Renal cortex interstitium (tissue), 11 donors: Measurements from ENCODE around the gene MTREX. TPM values are rescaled to one million over a fixed set of nuclear protein-coding genes. Genes with fewer than 3 reads are reported as not detected.

Source experiments
- DNase-seq, 11 donors: peaks; one replicate each; pipeline ENCODE4 v3.0.0-alpha.2; 2013; ENCODE audit warnings: low read depth in 9 of 11, low spot score in 4 of 11; ENCODE audit errors: extremely low read depth in 1 of 11
- polyA plus RNA-seq, 3 donors: library from polyadenylated mRNA; unstranded; fragments of 120-200 nt; gene quantifications; one replicate each; pipeline ENCODE4 v1.2.1, GENCODE V29; 2013; ENCODE audit not compliant: insufficient read length in 3 of 3

MTREX gene
- polyA plus RNA-seq, 3 donors = 92.3 to 97.3 (median 97.2) TPM

DNA sequence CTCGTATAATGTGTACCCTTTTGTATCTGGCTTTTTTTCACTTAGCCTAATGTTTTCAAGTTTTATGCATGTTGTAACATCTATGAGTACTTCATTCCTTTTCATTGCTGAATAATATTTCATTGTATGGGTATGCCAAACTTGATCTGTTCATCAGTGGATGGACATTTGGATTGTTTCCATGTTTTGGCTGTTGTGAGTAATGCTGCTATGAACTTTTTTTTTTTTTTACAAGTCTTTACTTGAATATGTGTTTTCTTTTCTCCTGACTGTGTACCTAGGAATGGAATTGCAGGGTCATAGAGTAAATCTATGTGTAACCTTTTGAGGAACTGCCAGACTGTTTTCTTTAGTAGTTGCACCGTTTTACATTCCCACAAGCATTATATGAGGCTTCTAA, 52.4 kb downstream of the MTREX start:
- DNase-seq = no peak

- no peak for DNase-seq
Observed at GRCh38 chr5:55363856-55364255, 56.1 kb downstream of the MTREX start.

GRCh38 chr5:55364537-55365055, 56.8 kb downstream of the MTREX start:
- DNase-seq = no peak

GRCh38 chr5:55370291-55370925, 62.6 kb downstream of the MTREX start:
- no peak for DNase-seq

GRCh38 chr5:55371145-55371544, 63.4 kb downstream of the MTREX start:
- no peak for DNase-seq

DNA sequence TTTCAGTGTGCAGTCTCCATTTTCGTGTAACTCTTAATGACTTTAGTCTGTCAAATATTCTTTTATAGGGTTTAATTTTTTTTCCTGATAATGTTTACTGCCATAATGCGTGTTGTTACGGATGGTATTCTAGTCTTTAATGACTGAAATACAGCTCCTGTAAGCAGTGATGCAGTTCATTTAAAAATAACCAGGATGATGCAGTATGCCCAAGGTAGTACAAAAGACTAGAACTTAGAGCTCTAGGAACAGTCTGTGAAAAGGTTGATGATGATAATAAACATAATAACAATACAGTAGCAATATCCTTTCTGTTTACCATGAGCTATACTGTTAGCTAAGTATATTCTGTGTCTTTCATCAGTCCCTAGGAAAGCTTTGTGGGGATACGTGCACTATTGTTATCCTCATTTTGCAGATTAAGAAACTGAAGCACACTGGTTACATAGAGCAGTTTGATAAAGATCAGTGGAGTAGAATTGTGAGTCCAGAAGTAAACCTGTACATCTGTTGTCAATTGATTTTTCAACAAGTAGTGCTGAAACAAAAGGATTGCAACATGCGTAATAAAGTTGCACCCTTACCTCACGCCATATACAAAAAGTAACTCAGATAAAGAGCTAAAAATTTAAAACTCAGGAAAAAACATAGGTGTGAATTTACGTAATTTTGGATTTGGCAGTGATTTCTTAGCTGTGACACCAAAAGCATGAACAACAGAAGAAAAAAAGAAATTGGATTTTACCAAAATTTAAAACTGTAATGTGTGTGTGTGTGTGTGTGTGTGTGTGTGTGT, 64.5 kb downstream of the MTREX start:
- DNase-seq = no peak

- no peak for DNase-seq
Observed at GRCh38 chr5:55377810-55378209, 70.0 kb downstream of the MTREX start.

DNA sequence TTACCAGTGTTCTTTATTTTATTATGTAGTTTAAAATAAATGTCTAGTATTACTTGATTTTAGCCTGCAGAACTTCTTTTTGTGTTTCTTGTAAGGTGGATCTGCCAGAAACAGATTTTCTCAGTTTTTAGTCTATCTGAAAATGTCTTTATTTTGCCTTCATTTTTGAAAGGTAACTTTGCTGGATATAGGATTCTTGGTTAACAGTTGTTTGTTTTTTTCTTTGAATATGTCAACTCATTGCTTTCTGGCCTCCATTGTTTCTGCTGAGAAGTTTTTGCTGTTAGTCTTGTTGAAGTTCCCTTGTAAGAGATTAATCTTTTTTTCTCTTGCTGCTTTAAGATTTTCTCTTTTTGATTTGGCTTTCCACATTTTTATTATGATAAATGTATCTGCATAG, 75.5 kb downstream of the MTREX start:
- no peak for DNase-seq

- DNase-seq = no peak
Observed at GRCh38 chr5:55384072-55384471, 76.3 kb downstream of the MTREX start.

DNA sequence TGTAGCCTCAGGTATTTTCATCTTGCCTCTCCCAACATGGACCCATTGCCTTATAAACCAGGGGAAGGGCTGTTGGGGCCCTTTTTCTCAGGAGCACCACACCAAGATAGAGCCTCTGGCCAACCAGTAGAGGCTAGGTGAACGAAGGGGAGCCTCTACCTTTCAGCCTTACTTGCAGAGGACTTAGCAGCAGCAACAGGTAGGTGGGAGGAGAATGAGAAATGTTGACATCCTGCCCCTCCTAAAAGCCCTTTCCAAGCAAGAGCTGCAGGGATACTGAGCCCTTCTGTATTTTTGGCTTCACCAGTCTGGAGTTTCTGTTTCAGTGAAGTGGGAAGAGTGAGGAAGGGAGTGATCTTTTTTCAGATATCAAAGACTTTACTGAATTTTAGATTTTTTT, 77.4 kb downstream of the MTREX start:
- DNase-seq = no peak

GRCh38 chr5:55385846-55386245, 78.1 kb downstream of the MTREX start:
- no peak for DNase-seq

DNA sequence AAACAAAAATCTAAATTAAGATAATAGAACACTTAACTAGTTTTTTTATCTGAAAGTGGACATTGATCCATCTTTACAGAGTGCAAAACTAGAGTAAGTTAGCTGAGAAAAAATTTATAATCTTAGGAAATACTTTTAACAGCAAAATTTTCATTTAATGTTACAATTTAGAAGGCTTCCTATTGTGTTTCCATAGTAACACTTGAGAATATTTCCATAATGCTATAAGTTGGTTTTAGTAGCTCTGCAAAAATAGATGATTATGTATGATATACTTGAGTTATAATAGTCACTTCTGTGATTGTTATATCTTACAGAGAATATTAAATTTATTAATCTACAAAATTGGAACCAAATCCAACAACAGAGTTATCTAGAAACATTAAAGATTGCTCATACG, 78.6 kb downstream of the MTREX start:
- no peak for DNase-seq

- DNase-seq = peak in 1 of 11 donors; percentile 11
Observed at GRCh38 chr5:55387865-55388264, 80.1 kb downstream of the MTREX start.

GRCh38 chr5:55391707-55392106, 83.9 kb downstream of the MTREX start:
- no peak for DNase-seq

GRCh38 chr5:55392669-55393068, 84.9 kb downstream of the MTREX start:
- no peak for DNase-seq

DNA sequence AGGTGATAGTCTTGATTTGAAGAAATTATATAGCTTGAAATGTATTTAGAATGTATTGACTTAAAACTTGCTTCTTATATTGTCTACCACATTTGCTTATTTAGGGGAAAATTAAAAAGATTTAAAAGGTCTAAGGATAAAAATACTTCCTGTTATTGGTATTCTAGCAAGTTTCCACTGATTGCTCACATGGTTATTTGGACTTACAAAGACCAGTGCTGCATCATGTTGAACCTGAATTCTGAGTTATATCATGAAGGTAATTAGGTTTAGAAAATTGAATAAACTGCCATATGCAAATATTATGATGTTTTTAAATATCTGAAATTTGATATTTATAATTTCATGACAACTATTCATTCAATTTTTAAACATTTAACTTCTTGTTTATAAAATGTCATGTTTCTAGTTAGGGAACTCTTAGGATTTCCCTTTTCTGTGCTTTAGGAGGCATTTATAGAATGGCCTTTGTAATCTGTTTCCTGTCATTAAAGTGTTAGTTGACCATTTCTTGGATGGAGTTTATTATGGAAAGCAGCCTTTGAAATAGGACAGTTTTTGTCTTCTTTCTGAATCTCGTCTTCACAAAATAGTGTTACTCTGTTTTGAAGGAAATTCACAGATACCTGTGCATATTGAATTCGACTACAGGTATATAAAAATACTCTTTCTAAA, 85.8 kb downstream of the MTREX start:
- no peak for DNase-seq

- DNase-seq = no peak
Observed at GRCh38 chr5:55402199-55402598, 94.4 kb downstream of the MTREX start.

DNA sequence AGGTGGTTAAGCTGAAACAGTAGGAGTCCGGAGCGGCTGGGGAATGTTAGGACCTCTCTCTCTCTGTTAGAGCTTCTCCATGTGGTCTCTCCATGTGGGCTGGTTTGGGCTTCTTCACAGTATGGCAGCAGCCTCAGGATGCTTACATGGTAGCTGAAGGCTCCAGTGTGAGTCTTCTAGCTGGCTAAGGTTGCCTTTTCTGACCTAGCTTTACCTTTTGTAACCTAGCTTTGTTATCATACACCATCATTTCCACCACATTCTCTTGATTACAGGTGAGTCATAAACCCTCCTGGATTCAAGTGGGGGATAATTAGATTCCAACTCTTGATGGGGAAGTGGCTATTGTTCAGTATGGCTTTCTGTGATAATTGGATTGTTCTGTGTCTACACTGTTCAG, 98.5 kb downstream of the MTREX start:
- DNase-seq = no peak

- peak in 4 of 11 donors; percentile 19 to 27 (median 24) for DNase-seq
Observed at GRCh38 chr5:55407059-55407684, 99.4 kb downstream of the MTREX start.

GRCh38 chr5:55407984-55408383, 100.2 kb downstream of the MTREX start:
- DNase-seq = no peak
